A673 (cell line): ENCODE results near the gene AMMECR1.

ENCODE experiments used
- CTCF ChIP-seq: fragments of 300-800, 200-600 bp; sonication (generic); conservative IDR thresholded peaks from 2 replicates; pipeline ENCODE4 v1.5.1; 2017; ENCODE audit warnings: low read depth, mild to moderate bottlenecking, antibody characterized with exemption, low read length, moderate library complexity, mixed read lengths
- EZH2 ChIP-seq: fragments of 200-600 bp; sonication (generic); IDR thresholded peaks from 2 replicates; pipeline ENCODE4 v1.6.1; 2017; ENCODE audit warnings: borderline replicate concordance, low read depth, mild to moderate bottlenecking, mixed read lengths, antibody characterized with exemption, low read length; ENCODE audit not compliant: poor library complexity, severe bottlenecking

DNA sequence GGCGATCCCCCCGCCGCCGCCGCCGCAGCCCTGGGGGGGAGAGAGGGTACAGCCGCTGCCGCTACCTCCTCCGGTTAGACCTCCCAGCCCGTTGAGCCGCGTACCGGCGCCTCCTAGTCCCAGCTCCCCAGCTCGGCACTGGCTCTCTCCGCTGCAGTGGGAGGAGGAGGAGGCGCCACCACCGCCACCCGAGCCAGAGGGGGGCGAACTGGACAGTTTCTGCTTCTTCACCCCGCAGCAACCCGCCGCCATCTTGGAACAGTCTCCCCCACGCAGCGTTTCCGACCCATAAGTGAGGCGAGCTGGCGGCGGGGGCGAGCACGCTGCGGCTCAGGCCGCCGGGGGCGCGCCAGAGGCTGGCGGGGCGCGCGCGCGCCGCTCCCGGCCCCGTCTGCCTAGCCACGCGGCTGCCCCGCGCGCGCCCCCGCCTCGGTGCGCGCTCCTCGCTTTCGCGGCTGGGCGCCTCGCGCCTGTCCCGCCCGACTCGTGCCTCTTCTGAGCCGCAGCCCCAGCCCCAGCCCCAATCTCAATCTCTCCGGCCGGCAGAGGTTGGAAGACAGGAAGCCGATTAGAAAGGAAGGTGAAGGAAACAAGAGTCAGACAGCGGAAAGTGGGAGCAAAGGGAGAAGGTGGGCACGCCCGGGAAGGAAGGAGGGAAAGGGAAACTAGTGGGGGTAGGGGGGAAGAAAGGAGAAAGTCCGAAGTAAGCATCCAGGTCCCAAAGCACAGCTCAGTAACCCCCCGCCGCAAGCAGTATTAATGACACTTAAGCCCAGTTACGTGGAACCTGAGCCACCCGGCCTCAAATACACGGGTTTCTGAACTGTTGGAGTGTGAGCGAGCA, at the start of gene AMMECR1:
- TF ChIP-seq CTCF (no peak), EZH2 (no peak)
